Mesothelial cell of epicardium (in vitro differentiated cells): ENCODE results near the gene EFNA4. TPM values are rescaled to one million over a fixed set of nuclear protein-coding genes. Genes with fewer than 3 reads are reported as not detected.

Experiments
- DNase-seq, 2 experiments: peaks; one replicate each; pipeline ENCODE4 v3.0.0; 2021; ENCODE audit warnings: low spot score in 2 of 2; ENCODE audit not compliant: unreplicated experiment in 2 of 2
- H3K27ac Mint-ChIP-seq: 2 replicates; pipeline ENCODE4 v1.8.0; 2021; ENCODE audit warnings: mixed read lengths
- H3K27me3 Mint-ChIP-seq: 2 replicates; pipeline ENCODE4 v1.8.0; 2021; ENCODE audit warnings: low read depth, mixed read lengths
- H3K36me3 Mint-ChIP-seq: 2 replicates; pipeline ENCODE4 v1.8.0; 2021; ENCODE audit warnings: mixed read lengths
- H3K4me1 Mint-ChIP-seq: 2 replicates; pipeline ENCODE4 v1.8.0; 2021; ENCODE audit warnings: mixed read lengths
- H3K4me3 Mint-ChIP-seq: 2 replicates; pipeline ENCODE4 v1.8.0; 2021; ENCODE audit warnings: mild to moderate bottlenecking, moderate library complexity, mixed read lengths
- H3K9me3 Mint-ChIP-seq: 2 replicates; pipeline ENCODE4 v1.8.0; 2021; ENCODE audit warnings: mixed read lengths
- total RNA-seq: library from RNA; stranded (reverse); gene quantifications from 3 replicates; pipeline ENCODE4 v1.2.1, GENCODE V29; 2021
- TF ChIP-seq, protein P1 (sequence below): fragments of 200-600 bp; sonication (generic); IDR thresholded peaks from one replicate; pipeline ENCODE4 v1.5.0; 2021; ENCODE audit warnings: antibody characterized with exemption; ENCODE audit not compliant: unreplicated experiment

The EFNA4 gene
- total RNA-seq, 1 donor from 2014 or later, result 31.2 TPM

DNA sequence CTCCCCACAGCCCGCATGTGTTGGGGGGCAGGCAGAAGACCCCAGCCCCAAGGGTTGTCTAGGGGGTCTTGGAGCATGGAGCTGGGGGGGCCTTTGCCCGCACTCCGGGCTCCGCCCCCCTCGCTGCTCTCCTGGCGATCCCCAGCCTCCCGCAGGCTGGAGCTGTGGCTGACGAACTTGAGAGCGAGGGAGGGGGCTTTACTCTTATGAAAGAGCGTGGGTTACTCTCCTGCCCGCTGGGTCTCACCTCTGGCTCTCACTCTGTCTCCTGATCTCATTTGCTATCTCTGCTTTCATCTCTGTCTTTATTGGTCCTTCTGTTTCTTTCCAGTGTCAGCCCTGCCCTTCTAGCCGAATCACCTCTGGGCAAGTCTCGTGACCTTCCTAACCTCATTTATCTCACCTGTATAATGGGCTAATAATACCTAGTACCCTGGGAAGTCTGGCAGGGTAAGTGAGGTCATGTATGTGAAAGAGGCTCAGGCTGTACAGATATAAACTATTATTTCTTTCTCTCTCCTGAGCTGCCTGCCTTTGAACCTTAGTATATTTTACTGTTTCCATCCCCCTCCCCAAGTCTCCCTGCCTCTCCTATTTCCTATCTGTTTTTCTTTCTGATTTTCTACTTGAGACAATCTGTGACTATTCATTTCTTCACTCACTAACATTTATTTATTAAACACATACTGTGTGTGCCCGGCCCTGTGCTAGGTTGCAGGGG, 731 bp downstream of the EFNA4 start:
- Mint-ChIP-seq H3K4me3 (peak overlapping the region; percentile 76), H3K4me1 (peaks cover 34% of the 10 kb centered on the region), H3K9me3 (no peaks in the 10 kb centered on the region), H3K27me3 (peaks cover 2% of the 10 kb centered on the region), H3K36me3 (peaks cover 13% of the 10 kb centered on the region), H3K27ac (peak overlapping the region; percentile 87)
- DNase-seq, result peak in 1 of 2 experiments; percentile 67
- TF ChIP-seq, protein P1, sequence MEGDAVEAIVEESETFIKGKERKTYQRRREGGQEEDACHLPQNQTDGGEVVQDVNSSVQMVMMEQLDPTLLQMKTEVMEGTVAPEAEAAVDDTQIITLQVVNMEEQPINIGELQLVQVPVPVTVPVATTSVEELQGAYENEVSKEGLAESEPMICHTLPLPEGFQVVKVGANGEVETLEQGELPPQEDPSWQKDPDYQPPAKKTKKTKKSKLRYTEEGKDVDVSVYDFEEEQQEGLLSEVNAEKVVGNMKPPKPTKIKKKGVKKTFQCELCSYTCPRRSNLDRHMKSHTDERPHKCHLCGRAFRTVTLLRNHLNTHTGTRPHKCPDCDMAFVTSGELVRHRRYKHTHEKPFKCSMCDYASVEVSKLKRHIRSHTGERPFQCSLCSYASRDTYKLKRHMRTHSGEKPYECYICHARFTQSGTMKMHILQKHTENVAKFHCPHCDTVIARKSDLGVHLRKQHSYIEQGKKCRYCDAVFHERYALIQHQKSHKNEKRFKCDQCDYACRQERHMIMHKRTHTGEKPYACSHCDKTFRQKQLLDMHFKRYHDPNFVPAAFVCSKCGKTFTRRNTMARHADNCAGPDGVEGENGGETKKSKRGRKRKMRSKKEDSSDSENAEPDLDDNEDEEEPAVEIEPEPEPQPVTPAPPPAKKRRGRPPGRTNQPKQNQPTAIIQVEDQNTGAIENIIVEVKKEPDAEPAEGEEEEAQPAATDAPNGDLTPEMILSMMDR, result no peak

GRCh38 chr1:155064832-155065429, 1.4 kb downstream of the EFNA4 start:
- Mint-ChIP-seq H3K4me1 (peaks cover 35% of the 10 kb centered on the region), H3K4me3 (peak overlapping the region; percentile 76), H3K36me3 (peaks cover 13% of the 10 kb centered on the region), H3K9me3 (no peaks in the 10 kb centered on the region), H3K27ac (peak overlapping the region; percentile 87), H3K27me3 (peaks cover 2% of the 10 kb centered on the region)
- TF ChIP-seq, protein P1, result no peak
- no peak for DNase-seq

DNA sequence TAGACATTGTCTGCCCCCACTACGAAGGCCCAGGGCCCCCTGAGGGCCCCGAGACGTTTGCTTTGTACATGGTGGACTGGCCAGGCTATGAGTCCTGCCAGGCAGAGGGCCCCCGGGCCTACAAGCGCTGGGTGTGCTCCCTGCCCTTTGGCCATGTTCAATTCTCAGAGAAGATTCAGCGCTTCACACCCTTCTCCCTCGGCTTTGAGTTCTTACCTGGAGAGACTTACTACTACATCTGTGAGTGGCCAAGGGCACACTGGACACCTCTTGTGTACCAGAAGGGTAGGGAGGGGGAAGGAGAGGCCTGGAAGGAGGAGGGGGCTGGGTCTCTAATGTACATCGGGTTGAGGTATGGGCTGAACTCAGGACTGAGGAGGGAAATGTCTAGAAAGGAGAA, 3.2 kb downstream of the EFNA4 start:
- Mint-ChIP-seq H3K36me3 (peaks cover 13% of the 10 kb centered on the region), H3K27me3 (peaks cover 5% of the 10 kb centered on the region), H3K27ac (no peak overlapping the region), H3K9me3 (no peaks in the 10 kb centered on the region), H3K4me3 (no peak overlapping the region), H3K4me1 (peaks cover 41% of the 10 kb centered on the region)
- DNase-seq, result no peak
- TF ChIP-seq, protein P1, result no peak

- no peak for DNase-seq
- TF ChIP-seq, protein P1, result no peak
- Mint-ChIP-seq H3K36me3 (peaks cover 13% of the 10 kb centered on the region), H3K9me3 (no peaks in the 10 kb centered on the region), H3K4me3 (no peak overlapping the region), H3K4me1 (peaks cover 31% of the 10 kb centered on the region), H3K27ac (peak overlapping the region; percentile 43), H3K27me3 (peaks cover 21% of the 10 kb centered on the region)
Observed at GRCh38 chr1:155068599-155068998, 5.1 kb downstream of the EFNA4 start.

- DNase-seq, result no peak
- Mint-ChIP-seq H3K27ac (peak overlapping the region; percentile 28), H3K4me3 (peak overlapping the region; percentile 61), H3K27me3 (peaks cover 25% of the 10 kb centered on the region), H3K4me1 (peaks cover 26% of the 10 kb centered on the region), H3K9me3 (no peaks in the 10 kb centered on the region), H3K36me3 (peaks cover 13% of the 10 kb centered on the region)
- TF ChIP-seq, protein P1, result no peak
Observed at GRCh38 chr1:155069551-155070157, 6.1 kb downstream of the EFNA4 start.
